K562 (cell line): ENCODE measurements around the gene PRPF6. TPM values are rescaled to one million over a fixed set of nuclear protein-coding genes. Genes with fewer than 3 reads are reported as not detected.

Experiments
- ADNP ChIP-seq: fragments of 200-800 bp; sonication (Bioruptor generic); IDR thresholded peaks from 2 replicates; pipeline ENCODE4 v1.6.1; 2016; ENCODE audit warnings: missing genetic modification characterization, missing compliant biosample characterization
- EP400 ChIP-seq: fragments of 450-650 bp; IDR thresholded peaks from 2 replicates; pipeline ENCODE4 v1.6.1; 2017; ENCODE audit warnings: antibody characterized with exemption, mild to moderate bottlenecking, moderate library complexity
- HES1 ChIP-seq: fragments of 450-650 bp; IDR thresholded peaks from 2 replicates; pipeline ENCODE4 v1.6.1; 2016; ENCODE audit warnings: low read depth, mild to moderate bottlenecking, moderate library complexity
- MGA ChIP-seq: fragments of 450-650 bp; IDR thresholded peaks from 2 replicates; pipeline ENCODE4 v1.6.1; 2016; ENCODE audit warnings: mild to moderate bottlenecking, moderate library complexity
- NCOA6 ChIP-seq: fragments of 450-650 bp; IDR thresholded peaks from 2 replicates; pipeline ENCODE4 v1.6.1; 2017; ENCODE audit warnings: mild to moderate bottlenecking
- NFYB ChIP-seq: IDR thresholded peaks from 2 replicates; pipeline ENCODE4 v1.6.1; 2011; ENCODE audit warnings: mild to moderate bottlenecking, moderate library complexity; ENCODE audit not compliant: insufficient read length; ENCODE audit errors: extremely low read depth
- PML ChIP-seq: IDR thresholded peaks from 2 replicates; pipeline ENCODE4 v1.6.1; 2012; ENCODE audit warnings: low read length, inconsistent platforms
- POLR2G ChIP-seq: fragments of 200-400 bp; formaldehyde crosslinking; IDR thresholded peaks from 2 replicates; pipeline ENCODE4 v1.6.1; 2017; ENCODE audit warnings: low read depth, mild to moderate bottlenecking, antibody characterized with exemption, low read length, moderate library complexity
- RFX1 ChIP-seq: fragments of 450-650 bp; IDR thresholded peaks from 2 replicates; pipeline ENCODE4 v1.6.1; 2016; ENCODE audit warnings: mild to moderate bottlenecking, moderate library complexity
- RNF2 ChIP-seq: sonication (generic); IDR thresholded peaks from 2 replicates; pipeline ENCODE4 v1.6.1; 2016
- TFAM ChIP-seq: fragments of 250-450 bp; sonication (Bioruptor Pico); conservative IDR thresholded peaks from 2 replicates; pipeline ENCODE4 v1.5.0; 2021; ENCODE audit warnings: mild to moderate bottlenecking, moderate library complexity
- ZBTB17 ChIP-seq: fragments of 450-650 bp; formaldehyde crosslinking; IDR thresholded peaks from 2 replicates; pipeline ENCODE4 v1.4.0; 2020; ENCODE audit warnings: mild to moderate bottlenecking
- ZFP91 ChIP-seq: sonication (generic); formaldehyde crosslinking; IDR thresholded peaks from 2 replicates; pipeline ENCODE4 v1.8.0; 2022; ENCODE audit warnings: mild to moderate bottlenecking, missing genetic modification reagents
- ZNF140 ChIP-seq: fragments of 250-450 bp; sonication (Bioruptor Pico); IDR thresholded peaks from 2 replicates; pipeline ENCODE4 v1.8.0; 2021; ENCODE audit warnings: moderate library complexity, mild to moderate bottlenecking, inconsistent platforms
- ZNF232 ChIP-seq: sonication (generic); formaldehyde crosslinking; IDR thresholded peaks from 2 replicates; pipeline ENCODE4 v1.8.0; 2022; ENCODE audit warnings: mild to moderate bottlenecking, missing genetic modification reagents
- ZNF408 ChIP-seq: fragments of 250-450 bp; sonication (Bioruptor Pico); IDR thresholded peaks from 2 replicates; pipeline ENCODE4 v1.4.0; 2020; ENCODE audit warnings: low read depth, mild to moderate bottlenecking, moderate library complexity
- polyA plus RNA-seq, 8 experiments: library from polyadenylated mRNA; depleted of rRNA in 4 of 8; stranded (reverse) in 5 of 8; unstranded in 3 of 8; fragments of >200 nt; fragmentation: Nextera tagmentation in 2 of 8; fragmentation: Illumina TruSeq in 1 of 8; extraction: Ambion mirVana in 2 of 8; extraction: Trizol in 1 of 8; gene quantifications; 2 replicates each; pipeline versions ENCODE4 v1.2.1 to v1.2.3, GENCODE V29; 2011 to 2014; ENCODE audit warnings: inconsistent platforms in 1 of 8, missing spikeins in 1 of 8
- total RNA-seq, 7 experiments: library from RNA; depleted of rRNA in 6 of 7; stranded (reverse); fragments of >200 nt in 6 of 7; fragmentation: Illumina TruSeq in 2 of 7; extraction: Trizol in 2 of 7; gene quantifications; 2 replicates each; pipeline versions ENCODE4 v1.2.1 to v1.2.3, GENCODE V29; 2011 to 2021; ENCODE audit warnings: low replicate concordance in 1 of 7

The PRPF6 gene
- total and polyA plus RNA-seq, 9 of the 15 experiments (the other 6 are each of a cell fraction or from before 2014, with no cell fraction given), result 4.2 to 83.2 (median 59.9) TPM

- TF ChIP-seq ZFP91 (CRISPR knock-in tag) (no peak), NFYB (no peak), HES1 (no peak), NCOA6 (no peak), RFX1 (no peak), POLR2G (peak; percentile 83), ZNF408 (CRISPR knock-in tag) (no peak), EP400 (no peak), MGA (no peak), TFAM (CRISPR knock-in tag) (no peak), RNF2 (no peak), ZNF232 (CRISPR knock-in tag) (no peak), ADNP (no peak), ZBTB17 (CRISPR knock-in tag) (no peak), PML (no peak), ZNF140 (CRISPR knock-in tag) (no peak)
These were observed 68.3 kb downstream of the PRPF6 start, which contains the start of gene SOX18 (continued) for GRCh38 chr20:64049060-64049877.
